GM21529 (cell line): Measurements from ENCODE around the gene FAIM2.
"Not testable (repeated sequence)": the region's sequence is repeated elsewhere in the genome, so short reads cannot be mapped to it uniquely, and the experiment has no call there.

Experiments used
- ATAC-seq: cut with Tn5 transposase; IDR thresholded peaks from one replicate; pipeline ENCODE4 v1.9.1; 2021; ENCODE audit not compliant: unreplicated experiment

FAIM2 gene

DNA sequence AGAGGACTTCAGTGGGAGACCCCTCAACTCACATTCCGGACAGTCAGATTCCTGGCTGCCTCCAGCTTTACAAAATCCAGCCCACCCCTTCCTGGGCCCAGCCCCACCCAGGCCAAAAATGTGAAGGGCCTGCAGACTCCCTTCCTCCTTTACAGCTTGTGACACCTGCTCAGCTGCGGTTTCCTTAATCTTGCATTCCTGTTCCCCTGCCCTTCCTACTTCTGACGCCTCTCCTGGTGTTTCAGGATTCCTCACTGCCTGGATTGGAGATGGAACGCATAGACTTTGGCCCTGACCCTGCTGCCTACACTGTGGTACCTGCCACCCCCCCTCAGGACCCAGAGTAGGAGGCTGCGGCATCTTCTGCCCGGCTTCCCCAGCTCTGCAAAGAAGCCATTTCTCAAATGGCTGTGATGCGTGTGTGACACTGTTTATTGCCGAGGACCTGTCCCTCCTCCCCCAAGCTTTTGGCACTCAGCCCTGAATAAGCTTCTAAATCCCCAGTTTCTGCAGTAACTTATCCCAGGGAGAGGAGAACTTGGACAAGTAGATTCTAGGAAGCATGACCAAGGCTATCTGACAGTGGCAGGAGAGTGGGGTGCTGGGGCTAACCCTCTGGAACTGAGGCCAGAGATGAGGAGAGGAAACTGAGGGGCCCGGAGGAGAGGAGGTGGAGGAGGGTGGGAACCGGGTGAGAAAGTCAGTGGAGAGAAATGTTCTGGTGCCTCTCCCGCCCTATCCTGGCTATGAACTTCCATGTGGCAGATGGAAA, 35.9 kb downstream of the FAIM2 start:
- ATAC-seq = no peak

DNA sequence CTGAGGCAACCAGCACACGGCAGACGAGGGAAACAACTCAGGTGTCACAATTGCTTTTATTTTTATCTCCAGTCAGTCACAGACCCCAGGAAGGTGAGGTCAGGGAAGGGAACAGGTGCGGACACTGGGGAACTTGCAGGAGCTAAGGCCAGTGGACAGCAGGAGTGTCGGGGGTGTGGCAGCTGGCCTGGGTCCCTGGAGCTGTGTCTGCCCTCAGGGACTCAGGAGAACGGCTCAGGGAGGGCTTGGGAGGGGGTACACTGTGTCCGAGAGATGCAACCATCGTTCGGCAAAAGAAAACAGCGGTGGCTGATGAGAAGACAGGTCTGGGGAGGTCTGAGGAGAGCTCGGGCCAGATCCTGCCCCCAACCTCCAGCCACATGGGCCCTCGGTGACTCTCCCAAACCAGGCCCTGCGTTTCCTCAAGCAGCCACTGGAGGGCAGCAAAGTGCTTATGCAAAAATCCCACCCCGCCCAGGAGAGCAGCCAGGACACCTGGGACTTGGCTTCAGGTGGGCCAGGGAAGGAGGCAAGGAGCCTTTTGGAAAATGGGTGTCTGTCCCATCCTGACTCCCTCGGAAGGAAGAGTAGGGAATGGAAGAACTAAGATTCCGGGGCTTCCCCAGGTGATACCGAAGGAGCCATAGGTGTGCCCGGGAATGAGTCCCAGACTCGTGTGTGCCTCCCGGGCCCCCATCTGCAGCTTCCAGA, 36.7 kb downstream of the FAIM2 start:
- no peak for ATAC-seq

- ATAC-seq = no peak
Measured at GRCh38 chr12:49865782-49866135, 37.9 kb downstream of the FAIM2 start.

DNA sequence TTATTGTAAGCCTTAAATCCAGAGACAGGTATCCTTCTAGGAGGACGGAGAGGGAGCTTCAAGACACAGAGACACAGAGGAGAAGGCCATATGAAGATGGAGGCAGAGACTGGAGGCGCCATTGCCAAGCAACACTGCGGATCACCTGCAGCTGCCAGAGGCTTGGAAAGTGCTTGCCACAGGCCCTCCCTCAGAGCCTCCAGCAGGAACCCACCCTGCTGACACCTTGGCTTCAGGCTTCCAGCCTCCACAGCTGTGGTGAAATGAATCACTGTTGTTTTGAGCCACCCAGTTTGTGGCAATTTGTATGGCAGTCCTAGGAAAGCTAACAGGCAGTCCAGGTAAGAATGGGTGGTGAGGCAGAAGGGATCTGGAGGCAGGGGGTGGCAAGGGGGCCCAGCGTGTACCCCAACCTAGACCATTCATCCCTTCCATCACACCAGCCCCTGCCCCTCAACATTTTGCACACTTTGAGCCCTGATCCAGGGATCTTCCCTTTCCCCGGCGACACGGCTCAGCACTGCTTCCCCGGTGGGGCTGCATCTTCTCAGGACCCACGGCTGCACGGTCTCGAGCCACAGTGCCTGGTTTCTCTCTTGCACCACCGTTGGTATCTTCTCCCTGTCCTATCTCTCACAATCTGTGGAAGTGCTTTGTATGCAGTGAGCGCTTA, 38.5 kb downstream of the FAIM2 start:
- no peak for ATAC-seq

DNA sequence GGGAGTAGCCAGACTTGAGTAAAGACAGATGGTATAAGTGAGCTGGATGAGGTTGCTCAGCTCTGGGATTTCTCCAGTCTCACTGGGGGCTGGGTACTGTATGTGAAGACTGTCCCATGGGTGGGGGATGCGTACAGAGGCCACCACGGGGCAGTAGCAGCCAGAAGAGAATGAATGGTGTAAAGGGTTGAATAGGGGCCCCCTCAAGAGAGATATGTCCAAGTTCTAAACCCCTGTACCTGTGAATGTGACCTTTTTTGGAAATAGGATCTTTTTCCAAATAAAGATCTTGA, 39.0 kb downstream of the FAIM2 start:
- no peak for ATAC-seq

DNA sequence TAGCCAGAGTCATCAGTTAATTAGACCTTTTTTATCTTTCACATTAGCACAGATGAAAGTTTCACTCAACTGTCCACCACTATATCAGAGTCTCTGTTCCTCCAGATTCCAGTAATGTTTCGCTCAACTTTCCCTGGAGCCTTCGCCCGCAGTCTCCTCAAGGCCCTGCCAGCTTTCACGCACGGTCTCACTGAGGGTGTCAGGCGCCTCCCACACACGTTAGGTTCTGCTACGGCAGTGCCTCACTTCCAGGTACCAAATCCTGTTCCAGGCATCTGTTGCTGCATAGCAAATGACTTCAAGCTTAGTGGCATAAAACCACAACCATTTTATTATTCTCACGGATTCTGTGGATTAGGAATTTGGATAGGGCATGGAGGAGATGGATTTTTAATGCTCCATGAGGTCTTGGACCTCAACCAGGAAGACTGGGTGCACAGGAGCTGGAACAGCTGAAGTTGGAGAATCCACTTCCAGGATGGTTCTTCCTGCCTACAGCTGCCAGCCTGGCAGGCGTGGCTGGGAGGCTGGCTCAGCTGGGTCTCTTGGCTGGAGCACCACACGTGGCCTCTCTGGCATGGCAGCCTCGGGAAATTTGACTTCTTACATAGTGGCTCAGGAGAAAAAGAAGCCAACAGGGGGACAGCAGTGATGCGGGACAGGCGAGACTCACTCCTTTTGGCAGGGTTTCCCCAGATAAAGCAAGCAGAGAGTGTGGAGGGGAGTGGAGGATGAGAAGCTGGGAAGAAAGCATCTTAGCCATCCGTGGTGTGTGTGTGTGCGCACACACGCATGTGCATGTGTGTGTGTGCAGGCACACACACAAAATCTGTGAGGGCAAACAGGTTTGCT, 39.5 kb downstream of the FAIM2 start:
- no peak for ATAC-seq

DNA sequence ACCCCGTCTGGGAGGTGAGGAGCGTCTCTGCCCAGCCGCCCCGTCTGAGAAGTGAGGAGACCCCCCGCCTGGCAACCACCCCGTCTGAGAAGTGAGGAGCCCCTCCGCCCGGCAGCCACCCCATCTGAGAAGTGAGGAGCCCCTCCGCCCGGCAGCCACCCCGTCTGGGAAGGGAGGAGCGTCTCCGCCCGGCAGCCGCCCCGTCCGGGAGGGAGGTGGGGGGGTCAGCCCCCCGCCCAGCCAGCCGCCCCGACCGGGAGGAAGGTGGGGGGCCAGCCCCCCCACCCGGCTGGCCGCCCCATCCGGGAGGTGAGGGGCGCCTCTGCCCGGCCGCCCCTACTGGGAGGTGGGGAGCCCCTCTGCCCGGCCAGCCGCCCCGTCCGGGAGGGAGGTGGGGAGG, 42.8 kb downstream of the FAIM2 start:
- ATAC-seq = not testable (repeated sequence)

- ATAC-seq = not testable (repeated sequence)
Measured at GRCh38 chr12:49855890-49856289, 47.8 kb downstream of the FAIM2 start.

DNA sequence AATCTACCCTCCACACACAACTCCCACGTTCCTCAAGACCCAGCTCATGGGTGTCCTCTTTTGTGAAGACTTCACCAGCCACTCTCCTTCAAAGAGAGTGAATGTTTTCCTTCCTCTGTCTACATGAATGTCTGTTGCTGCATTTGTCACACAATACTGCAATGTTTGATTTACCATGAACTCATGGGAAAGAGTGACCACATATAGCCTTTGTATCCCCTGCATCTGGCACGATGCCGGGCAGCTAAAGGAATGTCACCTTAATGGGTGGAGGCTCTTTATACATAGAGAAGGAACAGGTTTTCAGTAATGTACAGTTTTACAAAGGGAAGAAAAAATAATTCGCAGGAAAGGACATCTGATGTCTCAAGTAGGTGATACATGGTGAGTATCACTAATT, 48.7 kb downstream of the FAIM2 start:
- no peak for ATAC-seq

DNA sequence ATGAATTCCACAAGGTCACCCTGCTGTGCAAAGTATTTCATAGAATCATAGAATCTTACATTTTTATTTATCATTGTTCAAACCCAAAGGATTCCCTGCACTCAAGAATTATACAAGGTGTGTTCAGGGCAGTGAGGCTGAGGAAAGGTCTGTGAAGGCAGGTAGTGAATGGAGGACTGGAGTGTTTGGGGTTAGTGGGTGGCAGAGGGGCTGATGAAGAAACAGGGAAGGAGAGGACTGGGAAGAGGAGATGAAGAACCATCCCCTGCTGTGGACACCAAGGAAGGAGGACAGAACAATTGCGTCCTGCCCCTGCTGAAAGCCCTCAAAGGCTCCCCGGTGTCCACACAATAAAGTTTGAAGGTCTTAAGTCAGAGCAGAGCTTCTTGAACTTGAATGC, 50.0 kb downstream of the FAIM2 start:
- no peak for ATAC-seq

- ATAC-seq = no peak
Measured at GRCh38 chr12:49847161-49847560, 56.5 kb downstream of the FAIM2 start.

DNA sequence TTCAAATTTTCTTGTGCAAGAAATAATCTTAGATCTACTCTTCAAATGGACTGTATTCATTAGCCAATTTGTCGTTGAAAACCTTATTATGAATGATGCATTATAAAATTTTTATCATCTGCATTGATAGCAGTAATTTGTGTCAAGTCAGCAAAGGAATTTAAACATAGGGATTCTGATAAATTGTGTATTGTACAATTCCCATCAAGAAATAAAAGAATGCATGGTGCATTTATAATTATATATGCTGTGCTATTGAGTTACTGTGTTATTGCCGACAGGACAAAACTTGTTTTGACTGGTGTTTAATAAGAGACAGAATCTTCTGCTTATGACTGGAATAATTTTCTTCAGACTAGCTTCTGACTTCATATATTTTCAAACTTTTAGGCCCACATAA, 57.7 kb downstream of the FAIM2 start:
- no peak for ATAC-seq

DNA sequence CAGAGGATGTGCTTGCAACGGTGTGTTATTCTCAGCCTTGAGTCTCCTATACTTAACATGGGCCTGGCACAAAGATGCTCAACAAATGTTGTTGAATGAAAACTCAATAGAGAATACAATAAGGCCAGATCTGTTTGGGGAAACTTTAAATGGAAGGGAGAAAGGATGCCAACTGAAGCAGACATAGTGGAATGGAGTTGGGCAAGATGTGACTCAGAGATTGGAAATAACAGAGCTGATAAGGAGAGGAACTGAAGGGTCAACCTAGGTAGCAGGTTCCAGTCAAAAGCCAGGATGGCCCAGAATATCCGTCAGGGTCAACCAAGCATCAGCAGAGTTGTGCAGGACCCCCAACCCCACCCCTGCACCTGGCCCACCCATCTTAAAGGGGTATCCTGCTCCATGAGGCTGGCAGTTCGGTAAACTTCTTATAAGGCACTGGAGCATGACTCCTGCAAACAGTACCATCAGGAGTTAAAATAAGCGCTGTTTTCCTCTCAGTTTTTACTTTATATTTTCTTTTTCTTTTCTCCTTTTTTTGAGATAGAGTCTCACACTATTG, 59.7 kb downstream of the FAIM2 start:
- no peak for ATAC-seq

DNA sequence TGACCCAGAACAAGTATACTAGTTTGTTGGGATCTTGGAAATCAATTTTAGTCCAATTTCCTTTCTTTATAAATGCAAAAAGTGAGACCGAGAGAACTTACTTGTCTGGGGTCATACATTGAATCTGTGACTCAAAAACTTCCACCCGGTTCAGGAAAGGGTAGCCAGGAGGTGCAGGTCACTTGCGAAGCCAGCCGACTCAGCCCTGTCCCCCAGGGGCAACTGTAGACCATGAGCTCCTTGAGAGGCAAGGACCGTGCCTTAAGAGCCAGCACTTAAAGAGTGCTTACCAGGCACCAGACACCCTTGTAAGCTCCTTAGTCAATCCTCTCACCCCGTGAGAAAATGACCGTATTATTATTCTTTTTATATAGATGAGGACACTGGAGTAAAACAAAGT, 60.3 kb downstream of the FAIM2 start:
- ATAC-seq = no peak

GRCh38 chr12:49842519-49843352, 61.0 kb downstream of the FAIM2 start, which contains the start of gene BCDIN3D:
TSS of gene BCDIN3D (minus strand) at chr12:49843106. CDS start at chr12:49843087, 19 bp downstream.
- peak; percentile 88 for ATAC-seq

DNA sequence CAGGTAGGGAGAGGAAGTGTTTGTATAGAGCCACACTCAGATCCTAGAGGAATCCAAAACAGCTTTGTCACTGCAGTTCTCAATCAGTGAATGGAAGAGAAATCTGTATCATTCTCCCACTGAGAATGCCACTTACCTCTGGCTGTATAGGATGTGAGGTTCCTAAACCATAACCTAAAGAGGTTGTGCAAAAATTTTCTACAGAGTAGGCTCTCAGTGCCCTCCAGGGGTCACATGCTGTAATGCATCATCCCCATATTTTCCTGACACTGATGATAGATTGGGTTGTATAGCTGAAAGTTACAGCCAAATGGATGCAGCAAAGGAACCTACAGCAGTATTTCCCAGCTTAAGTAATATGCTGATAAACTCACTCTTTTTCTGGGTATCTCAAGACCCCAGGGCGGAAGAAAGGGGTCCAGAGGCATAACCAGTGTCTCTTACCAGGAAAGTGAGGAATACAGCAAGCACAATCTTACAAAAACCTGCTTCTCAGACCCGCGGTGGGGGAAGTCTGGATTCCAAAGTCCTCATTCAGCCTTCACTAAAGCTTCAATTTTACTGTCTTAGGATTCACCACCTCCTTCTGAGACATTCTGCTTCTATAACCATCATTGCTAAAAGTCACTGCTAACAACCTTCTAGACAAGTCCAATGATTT, 64.6 kb downstream of the FAIM2 start:
- no peak for ATAC-seq

DNA sequence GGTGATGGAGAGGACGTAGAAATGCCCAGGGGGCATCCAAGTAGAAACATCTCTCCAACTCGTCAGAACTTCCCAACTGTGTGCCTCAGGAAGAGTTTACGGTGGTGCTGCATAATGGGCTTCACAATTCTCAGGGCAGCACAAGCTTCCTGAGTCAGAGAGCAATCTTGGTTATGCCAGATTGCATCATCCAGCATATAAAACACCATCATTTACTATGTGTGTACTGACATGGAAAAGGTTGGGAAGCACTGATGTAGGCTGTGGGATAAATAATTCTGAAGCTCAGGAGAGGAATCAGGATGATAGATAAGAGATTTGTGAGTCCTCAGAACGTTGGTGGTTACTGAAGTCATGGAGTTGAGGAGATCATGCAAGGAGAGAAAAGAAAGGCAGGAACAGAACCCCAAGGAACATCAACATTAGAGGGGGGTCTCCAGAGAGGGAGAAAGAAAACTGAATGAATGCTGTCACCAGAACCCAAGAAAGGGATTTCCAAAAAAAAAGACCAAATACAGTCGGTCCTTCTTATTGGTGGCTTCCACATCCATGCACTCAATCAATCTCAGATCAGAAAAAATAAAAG, 70.8 kb downstream of the FAIM2 start:
- ATAC-seq = no peak

- no peak for ATAC-seq
Measured at GRCh38 chr12:49831717-49832116, 72.0 kb downstream of the FAIM2 start.
